ENCODE measurements around the gene MOSMO. TPM values are rescaled to one million over a fixed set of nuclear protein-coding genes. Genes with fewer than 3 reads are reported as not detected.

Gene MOSMO
- total and polyA plus RNA-seq, 10 of the 15 experiments (the other 5 are each of a cell fraction or from before 2014, with no cell fraction given): 1.7 to 26.7 (median 12.2) TPM

GRCh38 chr16:22089910-22090309 lies 82.0 kb downstream of the MOSMO start:
- TF ChIP-seq ETV6 (conservative IDR thresholded peaks at IDR 0.05 in 1 of 2, IDR thresholded peaks at IDR 0.05 in 1 of 2; ENCODE audit: borderline replicate concordance in 1 of 2, low read depth in 1 of 2) (no peak), ESRRA (IDR thresholded peaks at IDR 0.05; ENCODE audit: low read length) (no peak), MTA2 (IDR thresholded peaks at IDR 0.05; ENCODE audit: low read depth) (no peak), MEF2A (IDR thresholded peaks at IDR 0.05; ENCODE audit: insufficient read depth, low read depth, low read length) (no peak), CEBPB (IDR thresholded peaks at IDR 0.05; ENCODE audit: borderline replicate concordance in 1 of 2, low read depth in 2 of 2, low read length in 2 of 2) (no peak), CREM (IDR thresholded peaks at IDR 0.05; ENCODE audit: low read depth) (no peak), NFYB (IDR thresholded peaks at IDR 0.05; ENCODE audit: insufficient read depth, low read depth, low read length) (no peak), CHD1 (IDR thresholded peaks at IDR 0.05; ENCODE audit: low read depth, low read length) (no peak), MTA3 (IDR thresholded peaks at IDR 0.05; ENCODE audit: borderline replicate concordance, low read length) (no peak), YY1 (IDR thresholded peaks at IDR 0.05; ENCODE audit: low read depth, low read length) (no peak), NR2C2 (IDR thresholded peaks at IDR 0.05; ENCODE audit: borderline replicate concordance, control insufficient read depth, insufficient read length, low read depth) (no peak), NKRF (conservative IDR thresholded peaks at IDR 0.05) (no peak), ZSCAN29 (IDR thresholded peaks at IDR 0.05) (no peak), NR2C1 (IDR thresholded peaks at IDR 0.05) (no peak)
- TF ChIP-seq, protein P1, sequence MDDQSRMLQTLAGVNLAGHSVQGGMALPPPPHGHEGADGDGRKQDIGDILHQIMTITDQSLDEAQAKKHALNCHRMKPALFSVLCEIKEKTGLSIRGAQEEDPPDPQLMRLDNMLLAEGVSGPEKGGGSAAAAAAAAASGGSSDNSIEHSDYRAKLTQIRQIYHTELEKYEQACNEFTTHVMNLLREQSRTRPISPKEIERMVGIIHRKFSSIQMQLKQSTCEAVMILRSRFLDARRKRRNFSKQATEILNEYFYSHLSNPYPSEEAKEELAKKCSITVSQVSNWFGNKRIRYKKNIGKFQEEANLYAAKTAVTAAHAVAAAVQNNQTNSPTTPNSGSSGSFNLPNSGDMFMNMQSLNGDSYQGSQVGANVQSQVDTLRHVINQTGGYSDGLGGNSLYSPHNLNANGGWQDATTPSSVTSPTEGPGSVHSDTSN (IDR thresholded peaks at IDR 0.05; ENCODE audit: insufficient replicate concordance, low read depth, low read length): no peak
- TF ChIP-seq, protein P2, sequence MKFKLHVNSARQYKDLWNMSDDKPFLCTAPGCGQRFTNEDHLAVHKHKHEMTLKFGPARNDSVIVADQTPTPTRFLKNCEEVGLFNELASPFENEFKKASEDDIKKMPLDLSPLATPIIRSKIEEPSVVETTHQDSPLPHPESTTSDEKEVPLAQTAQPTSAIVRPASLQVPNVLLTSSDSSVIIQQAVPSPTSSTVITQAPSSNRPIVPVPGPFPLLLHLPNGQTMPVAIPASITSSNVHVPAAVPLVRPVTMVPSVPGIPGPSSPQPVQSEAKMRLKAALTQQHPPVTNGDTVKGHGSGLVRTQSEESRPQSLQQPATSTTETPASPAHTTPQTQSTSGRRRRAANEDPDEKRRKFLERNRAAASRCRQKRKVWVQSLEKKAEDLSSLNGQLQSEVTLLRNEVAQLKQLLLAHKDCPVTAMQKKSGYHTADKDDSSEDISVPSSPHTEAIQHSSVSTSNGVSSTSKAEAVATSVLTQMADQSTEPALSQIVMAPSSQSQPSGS (IDR thresholded peaks at IDR 0.05; ENCODE audit: low read length): no peak
- TF ChIP-seq, protein P3, sequence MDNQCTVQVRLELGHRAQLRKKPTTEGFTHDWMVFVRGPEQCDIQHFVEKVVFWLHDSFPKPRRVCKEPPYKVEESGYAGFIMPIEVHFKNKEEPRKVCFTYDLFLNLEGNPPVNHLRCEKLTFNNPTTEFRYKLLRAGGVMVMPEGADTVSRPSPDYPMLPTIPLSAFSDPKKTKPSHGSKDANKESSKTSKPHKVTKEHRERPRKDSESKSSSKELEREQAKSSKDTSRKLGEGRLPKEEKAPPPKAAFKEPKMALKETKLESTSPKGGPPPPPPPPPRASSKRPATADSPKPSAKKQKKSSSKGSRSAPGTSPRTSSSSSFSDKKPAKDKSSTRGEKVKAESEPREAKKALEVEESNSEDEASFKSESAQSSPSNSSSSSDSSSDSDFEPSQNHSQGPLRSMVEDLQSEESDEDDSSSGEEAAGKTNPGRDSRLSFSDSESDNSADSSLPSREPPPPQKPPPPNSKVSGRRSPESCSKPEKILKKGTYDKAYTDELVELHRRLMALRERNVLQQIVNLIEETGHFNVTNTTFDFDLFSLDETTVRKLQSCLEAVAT (IDR thresholded peaks at IDR 0.05): no peak
- 85% methylated on average over 4 of the region's 4 CpGs for WGBS (ENCODE audit: insufficient coverage, insufficient replicate concordance, low lambda C conversion rate, missing lambda C conversion rate)
- RAD21 ChIA-PET (ENCODE audit: unreplicated experiment): interaction anchor here (0.6 to 1.5 kb wide), 4 partner anchors 9 to 99 kb away, joined by 3 to 7 read pairs (median 4); no protein-coding TSS in a partner anchor
- CTCF ChIA-PET: interaction anchor here (1.1 to 9.7 kb wide), 4 partner anchors 9 to 98 kb away, joined by 3 to 94 read pairs (median 13); no protein-coding TSS in a partner anchor
- Histone ChIP-seq H3K9ac (ENCODE audit: control insufficient read depth, insufficient read depth, low read length) (no peak overlapping the region), H3K36me3 (ENCODE audit: control insufficient read depth in 2 of 2, insufficient read depth in 2 of 2, low read length in 1 of 2) (0 out of 4 replicates have a peak, but pooled peaks cover 0 to 2% of the 10 kb centered on the region in 2 experiments), H3K4me3 (no peak overlapping the region), H3K9me3 (replicated peaks; ENCODE audit: control insufficient read depth, insufficient read depth, low read length) (no peaks in the 10 kb centered on the region), H3K79me2 (ENCODE audit: control insufficient read depth, insufficient read depth, low read length) (no peaks in the 10 kb centered on the region), H3K4me1 (ENCODE audit: control insufficient read depth, insufficient read depth, low read length) (no peaks in the 10 kb centered on the region), H4K20me1 (ENCODE audit: control insufficient read depth, insufficient read depth) (no peaks in the 10 kb centered on the region), H3K27me3 (replicated peaks in 1 of 2; ENCODE audit: control insufficient read depth in 2 of 2, insufficient read depth in 2 of 2, low read length in 1 of 2) (no peaks in the 10 kb centered on the region), H3K27ac (ENCODE audit: control insufficient read depth, insufficient read depth) (no peak overlapping the region), H3K4me2 (ENCODE audit: control insufficient read depth, insufficient read depth) (no peak overlapping the region), H2AFZ (ENCODE audit: control insufficient read depth, low read depth, low read length) (no peak overlapping the region)
- in situ Hi-C loops (cut with MboI) (loop anchor here (5.0 kb wide), 1 partner anchor 93 kb away; no protein-coding TSS in a partner anchor), intact Hi-C loops (cut with micrococcal nuclease; ENCODE audit: unreplicated experiment) (no loop called here)
- SMC1A ChIA-PET (ENCODE audit: uncharacterized antibody, unreplicated experiment): interaction anchor here (0.6 to 2.7 kb wide), 11 partner anchors 8 to 970 kb away, joined by 3 to 15 read pairs (median 4); no protein-coding TSS in a partner anchor
- POLR2A ChIA-PET: no interaction called here
- BruUV-seq (replicated peaks): no TSS peak
- DNase-seq (ENCODE audit: low read depth, low spot score) (no peak), FAIRE-seq (no peak), ATAC-seq (no peak)
